RWPE1 (cell line): Measurements from ENCODE around the gene SLC35A5.
"Not testable (repeated sequence)": the region's sequence is repeated elsewhere in the genome, so short reads cannot be mapped to it uniquely, and the experiment has no call there.

Source experiments
- CTCF ChIA-PET: fragments of 350-600 bp; sonication (Branson Sonifier 250); formaldehyde crosslinking; extraction: SDS; loops from one replicate; lab custom pipeline; 2021; lab: Yijun Ruan, JAX
- POLR2A ChIA-PET: fragments of 400-600 bp; formaldehyde crosslinking; extraction: SDS; loops from one replicate; lab custom pipeline; 2020; ENCODE audit warnings: antibody characterized with exemption; ENCODE audit not compliant: low non-redundant PET; lab: Yijun Ruan, JAX
- DNase-seq: peaks from one replicate; pipeline ENCODE4 v3.0.0; 2012; ENCODE audit warnings: low spot score
- H3K27ac ChIP-seq: fragments of 450-650 bp; 2 replicates; pipeline ENCODE4 v1.5.1; 2017
- TF ChIP-seq, protein P1 (sequence below): fragments of 450-650 bp; conservative IDR thresholded peaks from 2 replicates; pipeline ENCODE4 v1.5.1; 2017; ENCODE audit warnings: low read depth, mild to moderate bottlenecking

The SLC35A5 gene

DNA sequence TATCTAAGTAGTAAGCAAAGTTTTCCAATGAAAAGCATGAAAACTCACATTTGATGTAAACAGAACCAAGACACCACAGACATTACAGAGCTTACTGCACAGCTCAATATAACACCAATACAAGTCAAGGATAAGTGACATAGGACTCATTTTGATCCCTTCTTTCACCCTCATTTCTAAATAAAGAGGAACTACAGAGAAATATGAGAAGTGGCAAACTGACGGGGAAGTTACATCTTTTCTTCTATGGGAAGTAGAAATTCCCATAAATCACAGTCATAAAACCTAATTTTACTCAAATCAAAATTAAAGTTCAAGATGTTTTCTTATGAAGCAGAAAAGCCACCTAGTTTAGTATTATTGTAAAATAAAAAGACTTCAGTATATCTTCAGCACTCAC, 3.9 kb upstream of the SLC35A5 start:
- POLR2A ChIA-PET: no interaction called here
- CTCF ChIA-PET: no interaction called here
- TF ChIP-seq, protein P1, sequence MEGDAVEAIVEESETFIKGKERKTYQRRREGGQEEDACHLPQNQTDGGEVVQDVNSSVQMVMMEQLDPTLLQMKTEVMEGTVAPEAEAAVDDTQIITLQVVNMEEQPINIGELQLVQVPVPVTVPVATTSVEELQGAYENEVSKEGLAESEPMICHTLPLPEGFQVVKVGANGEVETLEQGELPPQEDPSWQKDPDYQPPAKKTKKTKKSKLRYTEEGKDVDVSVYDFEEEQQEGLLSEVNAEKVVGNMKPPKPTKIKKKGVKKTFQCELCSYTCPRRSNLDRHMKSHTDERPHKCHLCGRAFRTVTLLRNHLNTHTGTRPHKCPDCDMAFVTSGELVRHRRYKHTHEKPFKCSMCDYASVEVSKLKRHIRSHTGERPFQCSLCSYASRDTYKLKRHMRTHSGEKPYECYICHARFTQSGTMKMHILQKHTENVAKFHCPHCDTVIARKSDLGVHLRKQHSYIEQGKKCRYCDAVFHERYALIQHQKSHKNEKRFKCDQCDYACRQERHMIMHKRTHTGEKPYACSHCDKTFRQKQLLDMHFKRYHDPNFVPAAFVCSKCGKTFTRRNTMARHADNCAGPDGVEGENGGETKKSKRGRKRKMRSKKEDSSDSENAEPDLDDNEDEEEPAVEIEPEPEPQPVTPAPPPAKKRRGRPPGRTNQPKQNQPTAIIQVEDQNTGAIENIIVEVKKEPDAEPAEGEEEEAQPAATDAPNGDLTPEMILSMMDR: no peak
- no peak for DNase-seq
- no peak overlapping the region for H3K27ac ChIP-seq

DNA sequence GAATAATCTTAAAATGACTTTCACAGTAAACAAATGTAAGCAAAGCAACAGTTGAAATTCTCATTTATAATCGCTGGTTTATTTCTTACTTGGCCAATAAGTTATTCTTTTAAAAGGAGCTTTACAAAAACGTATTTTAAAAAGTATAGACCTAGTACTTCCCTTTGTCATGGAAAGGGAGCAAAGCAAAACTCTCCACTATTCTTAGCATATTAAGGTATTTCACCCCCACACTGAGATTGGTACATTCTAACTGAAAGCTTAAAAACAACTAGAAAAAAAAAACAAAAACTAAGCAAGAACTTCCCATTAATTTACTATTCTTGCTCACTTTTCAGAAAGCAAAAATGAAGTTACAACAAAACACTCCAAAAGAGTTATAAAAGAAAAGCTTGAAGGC, 1.5 kb upstream of the SLC35A5 start:
- no peak overlapping the region for H3K27ac ChIP-seq
- POLR2A ChIA-PET: no interaction called here
- DNase-seq: no peak
- TF ChIP-seq, protein P1: no peak
- CTCF ChIA-PET: interaction anchor here (0.6 to 1.0 kb wide), 3 partner anchors 27 to 82 kb away, joined by 3 to 11 read pairs (median 3); no protein-coding TSS in a partner anchor

DNA sequence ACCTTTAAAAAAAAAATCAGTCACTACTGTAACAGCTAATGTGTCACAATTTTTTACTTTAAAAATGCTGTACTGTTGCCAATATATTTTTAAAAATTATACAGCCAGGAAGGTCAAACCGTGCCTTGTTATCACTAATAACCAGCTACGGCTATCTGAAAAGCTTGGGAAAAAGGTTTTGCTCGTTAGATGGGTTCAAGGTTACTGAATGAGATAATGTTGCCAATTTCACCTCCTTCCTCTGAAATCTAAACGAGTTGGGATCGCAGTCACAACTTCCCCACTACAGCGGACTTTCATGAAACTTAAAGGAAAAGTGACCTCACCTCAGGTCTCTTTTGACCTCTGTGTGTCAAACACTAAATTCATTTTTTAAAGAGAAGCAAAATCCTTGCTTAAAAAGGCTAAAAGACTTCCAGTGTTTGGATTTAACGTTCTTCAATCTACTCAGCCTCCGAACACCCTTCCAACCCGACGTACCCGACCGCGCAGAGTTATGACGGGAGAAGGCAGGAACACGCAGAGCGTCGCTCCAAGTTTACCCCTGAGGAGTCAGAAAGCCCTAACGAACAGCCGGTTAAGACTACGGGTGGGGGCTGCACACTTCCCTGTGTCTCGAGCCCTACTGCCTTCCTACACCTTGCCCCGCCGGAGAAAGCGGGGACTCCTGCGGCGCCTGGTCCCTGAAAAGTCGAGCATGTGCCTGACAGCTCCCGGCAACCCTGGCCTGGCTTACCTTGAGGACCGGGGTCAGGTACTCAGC, 943 bp upstream of the SLC35A5 start:
- peak; percentile 71 for DNase-seq
- H3K27ac ChIP-seq: peak overlapping the region; percentile 97
- POLR2A ChIA-PET: interaction anchor here (0.6 to 0.7 kb wide), 2 partner anchors 12 to 920 kb away, joined by 3 read pairs; no protein-coding TSS in a partner anchor
- CTCF ChIA-PET: interaction anchor here (0.7 to 1.0 kb wide), 2 partner anchors 28 to 29 kb away, joined by 3 to 11 read pairs; no protein-coding TSS in a partner anchor
- TF ChIP-seq, protein P1: no peak

DNA sequence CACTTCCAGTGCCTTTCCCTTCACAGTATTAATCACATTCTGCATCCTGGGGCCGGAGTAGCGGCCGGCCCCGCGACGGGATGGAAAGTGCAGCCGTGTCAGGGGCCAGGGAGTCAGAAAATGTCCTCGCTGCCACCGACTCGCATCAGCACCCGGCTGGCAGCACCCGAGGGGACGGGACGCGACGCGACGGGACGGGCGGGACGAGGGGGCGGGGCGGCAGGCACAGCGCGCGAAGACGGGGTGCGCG, 436 bp upstream of the SLC35A5 start:
- ChIA-PET POLR2A (interaction anchor here (0.6 to 0.8 kb wide), 3 partner anchors 13 to 921 kb away, joined by 3 to 4 read pairs (median 3); no protein-coding TSS in a partner anchor), CTCF (interaction anchor here (1.0 kb wide), 1 partner anchor 28 kb away, joined by 11 read pairs; no protein-coding TSS in a partner anchor)
- TF ChIP-seq, protein P1: no peak
- no peak for DNase-seq
- peak overlapping the region; percentile 97 for H3K27ac ChIP-seq

DNA sequence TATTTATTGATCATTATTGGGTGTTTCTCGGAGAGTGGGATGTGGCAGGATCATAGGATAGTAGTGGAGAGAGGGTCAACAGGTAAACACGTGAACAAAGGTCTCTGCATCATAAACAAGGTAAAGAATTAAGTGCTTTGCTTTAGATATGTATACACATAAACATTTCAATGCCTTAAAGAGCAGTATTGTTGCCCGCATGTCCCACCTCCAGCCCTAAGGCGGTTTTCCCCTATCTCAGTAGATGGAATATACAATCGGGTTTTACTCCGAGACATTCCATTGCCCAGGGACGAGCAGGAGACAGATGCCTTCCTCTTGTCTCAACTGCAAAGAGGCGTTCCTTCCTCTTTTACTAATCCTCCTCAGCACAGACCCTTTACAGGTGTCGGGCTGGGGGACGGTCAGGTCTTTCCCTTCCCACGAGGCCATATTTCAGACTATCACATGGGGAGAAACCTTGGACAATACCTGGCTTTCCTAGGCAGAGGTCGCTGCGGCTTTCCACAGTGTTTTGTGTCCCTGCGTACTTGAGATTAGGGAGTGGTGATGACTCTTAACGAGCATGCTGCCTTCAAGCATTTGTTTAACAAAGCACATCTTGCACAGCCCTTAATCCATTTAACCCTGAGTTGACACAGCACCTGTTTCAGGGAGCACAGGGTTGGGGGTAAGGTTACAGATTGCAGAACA, 2.5 kb downstream of the SLC35A5 start:
- CTCF ChIA-PET, H3K27ac ChIP-seq, DNase-seq, POLR2A ChIA-PET: not testable (repeated sequence)

DNA sequence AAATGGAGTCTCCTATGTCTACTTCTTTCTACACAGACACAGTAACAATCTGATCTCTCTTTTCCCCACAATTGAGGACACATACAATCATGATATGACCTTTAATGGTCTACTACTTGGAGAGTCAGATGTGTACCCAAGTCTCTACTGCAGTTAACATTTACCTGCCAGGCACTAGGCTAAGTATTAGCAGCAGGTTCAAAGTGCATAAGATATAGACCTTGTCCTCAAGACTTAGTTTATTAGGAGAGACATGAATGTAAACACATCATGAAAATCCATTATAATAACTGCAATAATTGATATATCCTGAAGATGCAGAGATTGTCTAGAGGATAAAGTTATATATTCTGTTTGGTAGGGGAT, 3.1 kb downstream of the SLC35A5 start:
- TF ChIP-seq, protein P1: no peak
- ChIA-PET POLR2A (no interaction called here), CTCF (no interaction called here)
- DNase-seq: no peak
- H3K27ac ChIP-seq: no peak overlapping the region

DNA sequence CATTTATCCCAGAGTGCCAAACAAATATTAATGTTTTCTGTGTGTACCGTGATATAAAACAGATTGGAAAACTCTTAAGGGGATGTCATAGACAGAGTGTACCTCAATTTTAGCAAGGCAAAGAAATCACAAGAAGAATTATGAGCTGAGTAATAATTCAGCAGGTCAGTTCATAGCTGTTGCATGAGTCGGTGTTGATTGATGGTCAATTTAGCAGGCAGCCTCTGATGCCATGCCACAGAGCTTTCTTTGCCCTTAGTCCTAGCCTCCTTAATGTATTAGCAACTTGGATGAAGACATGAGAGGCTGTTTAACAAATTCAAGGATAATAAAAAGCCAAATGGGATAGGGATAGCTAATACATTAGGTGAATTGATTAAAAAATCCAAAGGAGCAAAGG, 6.8 kb downstream of the SLC35A5 start:
- no peak overlapping the region for H3K27ac ChIP-seq
- DNase-seq: peak; percentile 31
- ChIA-PET POLR2A (no interaction called here), CTCF (interaction anchor here (1.4 kb wide), 1 partner anchor 13 kb away, joined by 8 read pairs; no protein-coding TSS in a partner anchor)
- TF ChIP-seq, protein P1: no peak
